ENCODE measurements around the gene HTRA2.

The HTRA2 gene

GRCh38 chr2:74524955-74525716, 4.6 kb upstream of the HTRA2 start:
- Mint-ChIP-seq H3K27me3 (ENCODE audit: low read depth) (peaks cover 34% of the 10 kb centered on the region), H3K36me3 (ENCODE audit: low read depth) (peaks cover 24% of the 10 kb centered on the region), H3K4me3 (peak overlapping the region in 1 of 3 experiments; percentile 57), H3K9me3 (no peaks in the 10 kb centered on the region), H3K4me1 (peaks cover 12% of the 10 kb centered on the region), H3K27ac (no peak overlapping the region)
- TF ChIP-seq, protein P1, sequence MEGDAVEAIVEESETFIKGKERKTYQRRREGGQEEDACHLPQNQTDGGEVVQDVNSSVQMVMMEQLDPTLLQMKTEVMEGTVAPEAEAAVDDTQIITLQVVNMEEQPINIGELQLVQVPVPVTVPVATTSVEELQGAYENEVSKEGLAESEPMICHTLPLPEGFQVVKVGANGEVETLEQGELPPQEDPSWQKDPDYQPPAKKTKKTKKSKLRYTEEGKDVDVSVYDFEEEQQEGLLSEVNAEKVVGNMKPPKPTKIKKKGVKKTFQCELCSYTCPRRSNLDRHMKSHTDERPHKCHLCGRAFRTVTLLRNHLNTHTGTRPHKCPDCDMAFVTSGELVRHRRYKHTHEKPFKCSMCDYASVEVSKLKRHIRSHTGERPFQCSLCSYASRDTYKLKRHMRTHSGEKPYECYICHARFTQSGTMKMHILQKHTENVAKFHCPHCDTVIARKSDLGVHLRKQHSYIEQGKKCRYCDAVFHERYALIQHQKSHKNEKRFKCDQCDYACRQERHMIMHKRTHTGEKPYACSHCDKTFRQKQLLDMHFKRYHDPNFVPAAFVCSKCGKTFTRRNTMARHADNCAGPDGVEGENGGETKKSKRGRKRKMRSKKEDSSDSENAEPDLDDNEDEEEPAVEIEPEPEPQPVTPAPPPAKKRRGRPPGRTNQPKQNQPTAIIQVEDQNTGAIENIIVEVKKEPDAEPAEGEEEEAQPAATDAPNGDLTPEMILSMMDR (IDR thresholded peaks at IDR 0.05; ENCODE audit: unreplicated experiment in 3 of 3) = no peak

GRCh38 chr2:74525717-74526648, 3.8 kb upstream of the HTRA2 start, which contains the start of gene DQX1:
TSS of gene DQX1 (minus strand) at chr2:74526231. CDS start at chr2:74525729, 502 bp downstream.
- H3K36me3 Mint-ChIP-seq (ENCODE audit: low read depth) = peaks cover 24% of the 10 kb centered on the region
- no peaks in the 10 kb centered on the region for H3K9me3 Mint-ChIP-seq

DNA sequence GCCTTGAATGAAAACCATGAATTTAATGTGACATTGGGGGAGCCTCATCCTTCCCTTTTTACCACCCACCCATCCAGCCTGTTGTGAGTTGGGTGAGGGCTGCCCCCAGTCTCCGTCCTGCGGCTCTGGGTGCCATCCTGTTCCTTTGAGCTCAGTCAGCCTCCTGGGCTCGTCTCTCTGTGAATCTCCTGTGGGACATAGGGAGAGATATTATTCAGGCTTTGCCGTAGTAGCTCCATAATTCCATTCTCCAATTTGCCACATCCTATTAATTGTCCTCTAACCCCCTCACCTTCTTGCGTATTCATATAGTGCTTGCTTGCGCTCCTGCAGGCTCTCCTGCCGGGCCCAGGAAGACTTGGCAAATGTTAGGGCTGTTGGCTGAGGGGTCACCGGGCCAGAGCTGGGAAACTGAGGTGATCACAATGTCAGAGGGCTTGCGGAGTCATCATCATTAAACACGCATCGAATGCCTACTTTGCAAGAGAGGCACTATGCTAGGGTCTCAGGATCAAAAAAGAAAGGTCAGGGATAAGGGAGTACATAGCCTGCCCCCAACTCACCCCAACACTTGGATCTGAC, 3.0 kb upstream of the HTRA2 start:
- Mint-ChIP-seq H3K36me3 (ENCODE audit: low read depth) (peaks cover 24% of the 10 kb centered on the region), H3K27me3 (ENCODE audit: low read depth) (peaks cover 18% of the 10 kb centered on the region), H3K27ac (no peak overlapping the region), H3K9me3 (no peaks in the 10 kb centered on the region), H3K4me1 (peaks cover 19% of the 10 kb centered on the region), H3K4me3 (peak overlapping the region; percentile 97 to 99 (median 99))
- TF ChIP-seq, protein P1 (IDR thresholded peaks at IDR 0.05; ENCODE audit: unreplicated experiment in 3 of 3) = no peak

More at GRCh38 chr2:74525717-74526648, 3.8 kb upstream of the HTRA2 start, which contains the start of gene DQX1:
- TF ChIP-seq, protein P1 (IDR thresholded peaks at IDR 0.05; ENCODE audit: unreplicated experiment in 3 of 3) = no peak
- H3K27me3 Mint-ChIP-seq (ENCODE audit: low read depth) = peaks cover 25% of the 10 kb centered on the region
- peak within 1 kb of the TSS; percentile 97 to 99 (median 99) for H3K4me3 Mint-ChIP-seq
- H3K27ac Mint-ChIP-seq = peak within 1 kb of the TSS in 1 of 3 experiments; percentile 61
- peaks cover 17% of the 10 kb centered on the region for H3K4me1 Mint-ChIP-seq

DNA sequence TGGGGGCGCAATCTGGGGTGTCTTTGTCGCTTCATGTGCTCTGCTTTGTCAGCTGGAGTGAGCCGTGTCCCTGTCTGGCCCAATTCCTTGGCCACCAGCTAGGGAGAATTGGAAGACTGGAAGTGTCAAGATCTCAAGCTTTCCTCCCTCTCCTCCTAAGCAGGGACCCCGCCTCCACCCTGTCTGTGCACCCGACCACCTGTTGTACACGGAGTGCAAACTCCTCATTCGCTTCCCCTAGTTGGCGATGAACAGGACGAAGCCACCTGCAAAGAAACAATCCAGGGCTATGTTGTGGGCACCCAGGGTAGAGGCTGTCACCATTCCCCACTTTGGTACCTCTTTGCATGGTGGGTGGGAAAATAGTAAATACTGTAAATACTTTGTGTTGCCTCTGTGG, 2.0 kb upstream of the HTRA2 start:
- peaks cover 30% of the 10 kb centered on the region for H3K36me3 Mint-ChIP-seq (ENCODE audit: low read depth)
- H3K4me1 Mint-ChIP-seq = peaks cover 25% of the 10 kb centered on the region
- peak overlapping the region; percentile 97 to 99 (median 99) for H3K4me3 Mint-ChIP-seq
- H3K27me3 Mint-ChIP-seq (ENCODE audit: low read depth) = peaks cover 8% of the 10 kb centered on the region
- no peaks in the 10 kb centered on the region for H3K9me3 Mint-ChIP-seq
- peak overlapping the region in 1 of 3 experiments; percentile 82 for H3K27ac Mint-ChIP-seq
- TF ChIP-seq, protein P1 (IDR thresholded peaks at IDR 0.05; ENCODE audit: unreplicated experiment in 3 of 3) = no peak

DNA sequence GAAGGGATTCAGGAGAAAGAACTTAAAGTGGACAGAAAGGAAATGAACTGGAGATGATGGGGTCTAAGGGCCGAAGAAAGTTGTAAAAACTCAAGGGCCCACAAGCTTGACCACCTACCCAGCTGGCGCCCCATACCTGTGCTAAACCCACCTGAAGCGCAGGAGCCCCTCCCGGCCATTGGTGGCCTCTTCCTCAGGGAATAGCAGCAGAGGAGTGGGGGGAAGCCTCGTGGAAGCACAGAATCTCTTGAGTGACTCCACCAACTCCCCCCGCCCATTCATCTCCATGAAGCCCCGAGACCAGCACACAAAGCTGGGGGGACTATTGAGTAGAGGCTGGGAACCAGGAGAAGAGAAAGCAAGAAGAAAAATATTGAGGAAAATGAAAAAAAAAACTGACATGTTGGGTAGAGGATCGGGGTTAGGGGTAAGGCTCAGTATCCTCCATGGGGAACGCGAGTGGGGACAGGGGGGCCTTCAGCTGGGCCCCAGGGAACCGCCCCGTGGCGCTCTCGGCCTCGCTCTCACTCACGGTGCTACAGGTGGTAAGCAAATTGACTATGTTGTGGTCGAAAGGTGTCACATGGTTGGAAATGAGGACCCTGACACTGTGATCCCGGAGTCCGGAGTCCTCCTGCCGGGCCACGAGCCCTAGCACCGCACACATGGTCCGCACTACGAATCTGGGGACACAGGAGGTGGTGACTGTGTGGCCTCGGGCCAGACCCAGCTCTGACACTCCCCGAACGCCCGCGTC, 955 bp upstream of the HTRA2 start:
- Mint-ChIP-seq H3K27ac (peak overlapping the region; percentile 82 to 96 (median 88)), H3K9me3 (no peaks in the 10 kb centered on the region), H3K36me3 (ENCODE audit: low read depth) (peaks cover 31% of the 10 kb centered on the region), H3K4me3 (peak overlapping the region; percentile 97 to 99 (median 99)), H3K4me1 (peaks cover 25% of the 10 kb centered on the region), H3K27me3 (ENCODE audit: low read depth) (no peaks in the 10 kb centered on the region)
- TF ChIP-seq, protein P1 (IDR thresholded peaks at IDR 0.05; ENCODE audit: unreplicated experiment in 3 of 3) = no peak
